Posterior cingulate gyrus (tissue), 11 donors: ENCODE measurements around the gene GNG7.
"Not testable (repeated sequence)": the region's sequence is repeated elsewhere in the genome, so short reads cannot be mapped to it uniquely, and the experiment has no call there.

Experiments used
- DNase-seq, 10 donors: peaks; one replicate each; pipeline versions ENCODE4 v3.0.0 to v3.0.0-alpha.2; 2020 to 2021; ENCODE audit warnings: mixed read lengths in 3 of 10
- intact Hi-C: fragments of 100-400 bp; cut with DNase I; formaldehyde crosslinking; loops from one replicate; pipeline ENCODE4 v1.15.1; 2023

GNG7 gene

DNA sequence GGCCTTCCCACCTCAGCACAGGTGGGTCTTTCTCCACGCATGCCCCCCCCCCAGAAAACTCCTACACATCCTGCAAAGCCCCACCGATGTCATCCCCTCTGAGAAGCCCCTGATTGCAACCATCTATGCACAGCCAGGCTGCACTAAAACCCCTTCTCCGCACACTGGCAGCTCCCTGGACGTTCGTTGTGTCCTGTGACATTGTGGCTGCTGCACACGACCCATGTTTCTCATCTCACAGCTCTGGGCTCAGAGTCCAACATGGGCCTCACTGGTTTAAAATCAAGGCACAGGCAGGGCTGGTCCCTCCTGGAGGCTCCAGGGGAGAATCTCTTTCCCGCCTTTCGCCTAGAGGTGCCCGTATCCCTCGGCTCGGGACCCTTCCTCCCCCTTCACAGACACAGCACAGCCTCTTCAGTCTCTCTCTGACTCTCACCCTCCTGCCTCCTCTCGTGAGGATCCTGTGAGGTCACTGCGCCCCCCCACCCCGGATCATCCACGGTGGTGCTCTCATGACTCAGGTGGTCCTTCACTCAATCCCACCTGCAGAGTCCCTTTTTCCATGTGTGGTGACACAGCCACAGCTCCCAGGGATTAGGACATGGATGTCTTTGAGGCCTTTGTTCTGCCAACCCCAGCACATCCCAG is 155.3 kb downstream of the GNG7 start:
- intact Hi-C loops, result no loop called here

GRCh38 chr19:2546128-2547032 is 156.1 kb downstream of the GNG7 start:
- intact Hi-C loops, result no loop called here
- peak; percentile 70 to 98 (median 88) for DNase-seq

More for the DNA sequence above, 155.3 kb downstream of the GNG7 start:
- peak in 3 of 10 donors; percentile 13 to 75 (median 39) for DNase-seq

GRCh38 chr19:2545416-2546127 is 156.9 kb downstream of the GNG7 start:
- intact Hi-C loops, result not testable (repeated sequence)
- peak in 3 of 10 donors; percentile 13 to 35 (median 16) for DNase-seq

DNA sequence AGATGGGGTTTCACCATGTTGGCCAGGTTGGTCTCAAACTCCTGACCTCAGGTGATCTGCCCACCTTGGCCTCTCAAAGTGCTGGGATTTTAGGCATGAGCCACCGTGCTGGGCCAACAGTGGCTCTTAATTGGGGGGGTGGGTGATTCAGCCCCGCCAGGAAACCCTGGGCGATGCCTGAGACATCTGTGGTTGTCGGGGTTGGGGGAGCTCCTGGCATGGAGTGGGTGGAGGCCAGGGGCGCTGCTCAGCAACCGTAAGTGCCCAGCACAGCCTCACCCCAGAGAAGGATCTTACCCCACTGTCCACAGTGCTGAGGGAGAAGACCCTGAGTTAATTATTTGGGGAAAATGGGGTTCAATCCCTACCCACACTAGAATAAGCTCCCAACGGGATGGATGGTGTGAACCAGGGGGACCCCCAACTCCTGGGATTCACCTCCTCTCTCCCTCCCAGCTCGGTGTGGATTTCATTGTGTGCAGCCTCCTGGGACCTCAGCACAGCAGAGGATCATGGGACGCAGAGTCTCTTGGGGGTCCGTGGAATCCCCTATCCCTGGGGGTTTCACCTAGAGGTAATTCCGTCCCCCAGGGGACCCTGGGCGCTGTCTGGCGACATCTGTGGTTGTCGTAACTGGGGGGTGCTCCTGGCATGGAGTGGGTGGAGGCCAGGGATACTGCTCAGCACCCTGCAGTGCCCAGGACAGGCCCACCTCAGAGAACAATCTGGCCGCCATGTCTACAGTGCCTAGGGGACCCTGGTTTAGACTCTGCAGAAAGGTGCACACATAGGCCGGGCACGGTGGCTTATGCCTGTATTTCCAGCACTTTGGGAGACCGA is 157.7 kb downstream of the GNG7 start:
- intact Hi-C loops, result loop anchor here (1.0 to 5.0 kb wide), 3 partner anchors 33 to 67 kb away; partner anchors contain the start of gene GADD45B
- DNase-seq, result peak in 4 of 10 donors; percentile 11 to 67 (median 56)

- peak; percentile 84 to 99 (median 94) for DNase-seq
- intact Hi-C loops, result loop anchor here (1.0 to 5.0 kb wide), 3 partner anchors 34 to 66 kb away; partner anchors contain the start of gene GADD45B
These were observed 158.7 kb downstream of the GNG7 start for GRCh38 chr19:2543463-2544442.

GRCh38 chr19:2543072-2543462 is 159.4 kb downstream of the GNG7 start:
- DNase-seq, result peak in 2 of 10 donors; percentile 39 to 48
- intact Hi-C loops, result loop anchor here (5.0 kb wide), 2 partner anchors 34 to 66 kb away; partner anchors contain the start of gene GADD45B

DNA sequence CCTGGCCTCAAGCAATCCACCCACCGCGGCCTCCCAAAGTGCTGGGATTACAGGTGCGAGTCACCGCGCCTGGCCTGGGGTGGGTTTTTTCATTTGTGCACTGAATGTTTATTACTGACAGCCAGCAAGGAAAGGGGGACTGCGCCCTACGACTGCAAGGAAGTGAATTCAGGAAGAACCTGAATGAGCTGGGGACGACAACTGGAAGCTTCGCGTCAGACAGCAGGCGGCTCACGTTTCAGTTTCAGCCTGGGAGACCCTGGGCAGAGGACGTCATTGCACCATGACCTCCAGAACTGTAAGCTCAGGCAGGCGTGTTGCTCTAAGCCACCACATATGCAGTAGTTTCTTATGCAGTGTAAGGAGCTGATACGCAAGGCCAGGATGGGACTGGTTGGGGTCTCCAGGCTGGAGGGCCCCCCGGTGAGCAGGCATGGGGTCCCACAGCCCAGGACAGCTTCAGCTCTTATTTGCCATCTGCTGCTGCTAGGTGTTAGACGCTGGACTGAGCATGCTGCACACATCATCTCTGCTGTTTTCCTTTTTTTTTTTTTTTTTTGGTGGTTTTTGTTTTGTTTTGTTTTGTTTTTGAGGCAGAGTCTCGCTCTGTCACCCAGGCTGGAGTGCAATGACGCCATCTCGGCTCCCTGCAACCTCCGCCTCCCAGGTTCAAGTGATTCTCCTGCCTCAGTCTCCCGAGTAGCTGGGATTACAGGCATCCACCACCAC is 160.0 kb downstream of the GNG7 start:
- peak in 4 of 10 donors; percentile 9 to 65 (median 52) for DNase-seq
- intact Hi-C loops, result loop anchor here (5.0 kb wide), 2 partner anchors 35 to 65 kb away; partner anchors contain the start of gene GADD45B

GRCh38 chr19:2540646-2541454 is 161.6 kb downstream of the GNG7 start:
- DNase-seq, result peak in 4 of 10 donors; percentile 22 to 83 (median 72)
- intact Hi-C loops, result loop anchor here (5.0 kb wide), 2 partner anchors 36 to 64 kb away; partner anchors contain the start of gene GADD45B

- DNase-seq, result peak in 1 of 10 donors; percentile 78
- intact Hi-C loops, result loop anchor here (5.0 kb wide), 2 partner anchors 37 to 63 kb away; partner anchors contain the start of gene GADD45B
These were observed 162.2 kb downstream of the GNG7 start for GRCh38 chr19:2540251-2540645.

- peak in 3 of 10 donors; percentile 10 to 53 (median 17) for DNase-seq
- intact Hi-C loops, result no loop called here
These were observed 164.3 kb downstream of the GNG7 start for GRCh38 chr19:2538096-2538757.

- intact Hi-C loops, result not testable (repeated sequence)
- peak in 3 of 10 donors; percentile 10 to 45 (median 22) for DNase-seq
These were observed 164.9 kb downstream of the GNG7 start for GRCh38 chr19:2537584-2537983.

GRCh38 chr19:2536461-2536860 is 166.0 kb downstream of the GNG7 start:
- peak in 3 of 10 donors; percentile 11 to 77 (median 51) for DNase-seq
- intact Hi-C loops, result no loop called here

- intact Hi-C loops, result loop anchor here (2.0 kb wide), 1 partner anchor 34 kb away; no protein-coding TSS in a partner anchor
These were observed 168.0 kb downstream of the GNG7 start for GRCh38 chr19:2534423-2535013.

DNA sequence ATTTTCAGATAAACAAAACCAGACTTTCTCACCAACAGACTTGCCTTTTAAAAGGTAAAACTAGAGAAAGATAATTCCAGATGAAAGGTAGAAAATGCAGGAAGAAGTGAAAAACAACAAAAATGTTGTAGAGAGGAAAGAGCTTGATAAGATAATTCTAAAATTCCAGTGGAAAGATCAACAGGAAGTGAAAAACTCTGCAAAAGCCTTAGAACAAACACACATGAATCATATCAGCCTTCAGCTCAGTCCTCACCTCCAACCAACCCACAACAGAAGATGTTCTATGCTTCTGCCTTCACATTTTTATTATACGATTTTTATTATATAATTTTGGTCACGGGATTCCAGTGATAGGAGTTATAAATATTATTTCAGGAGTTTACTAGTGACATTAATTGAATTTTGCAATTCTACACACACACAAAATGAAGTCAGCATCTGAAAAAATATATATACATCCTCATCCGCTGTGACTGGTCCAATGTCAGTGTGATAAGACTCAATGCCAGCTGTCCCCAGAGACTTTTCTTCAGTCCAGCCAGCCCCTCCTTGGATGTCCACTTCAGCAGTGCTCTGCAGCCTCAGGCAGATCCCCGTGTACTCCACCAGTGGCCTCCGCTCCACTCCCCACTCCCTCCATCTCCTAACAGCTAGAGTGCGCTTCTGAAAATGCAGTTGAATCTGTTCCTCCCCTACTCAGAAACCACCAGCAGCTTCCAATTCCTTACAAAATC is 168.6 kb downstream of the GNG7 start:
- peak in 2 of 10 donors; percentile 2 to 20 for DNase-seq

More at GRCh38 chr19:2534423-2535013, 168.0 kb downstream of the GNG7 start:
- peak in 1 of 10 donors; percentile 7 for DNase-seq

DNA sequence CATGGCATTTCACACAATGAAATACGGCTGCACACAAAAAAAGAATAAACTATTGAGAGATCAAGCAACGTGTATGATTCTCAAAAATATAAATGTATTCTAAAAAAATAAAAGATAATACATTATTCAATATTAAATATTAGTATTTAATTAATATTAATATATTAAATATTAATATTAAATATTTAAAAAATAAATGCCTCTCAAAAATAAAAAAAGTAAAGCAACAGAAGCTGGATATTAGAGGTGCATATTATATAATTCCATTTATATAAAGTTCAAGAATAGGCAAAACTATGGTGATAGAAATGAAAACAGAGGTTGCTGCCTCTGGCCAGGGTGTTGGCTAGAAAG is 169.4 kb downstream of the GNG7 start:
- intact Hi-C loops, result no loop called here
- DNase-seq, result no peak

More for the DNA sequence above, 168.6 kb downstream of the GNG7 start:
- intact Hi-C loops, result loop anchor here (2.0 kb wide), 1 partner anchor 33 kb away; no protein-coding TSS in a partner anchor
